Amniotic stem cell (primary cell): ENCODE data around the gene STAB1.

Source experiments
- DNase-seq: peaks from one replicate; lab custom pipeline; 2025; lab: John Stamatoyannopoulos, UW

Gene STAB1

GRCh38 chr3:52494886-52495495 lies at the start of gene STAB1:
TSS of gene STAB1 (plus strand) at chr3:52495338. CDS start at chr3:52495414, 76 bp downstream.
- DNase-seq: no peak

- DNase-seq: no peak
Observed at GRCh38 chr3:52446042-52446441, 49.1 kb upstream of the STAB1 start.

- DNase-seq: no peak
Observed at GRCh38 chr3:52446631-52447511, 48.3 kb upstream of the STAB1 start.

- no peak for DNase-seq
Observed at GRCh38 chr3:52447512-52448355, 47.4 kb upstream of the STAB1 start.

GRCh38 chr3:52450489-52451236 lies 44.5 kb upstream of the STAB1 start:
- no peak for DNase-seq

- DNase-seq: no peak
Observed at GRCh38 chr3:52451237-52452083, 43.7 kb upstream of the STAB1 start.

- no peak for DNase-seq
Observed at GRCh38 chr3:52452126-52452525, 43.0 kb upstream of the STAB1 start.

GRCh38 chr3:52452570-52453221 lies 42.4 kb upstream of the STAB1 start:
- no peak for DNase-seq

GRCh38 chr3:52453496-52454249 lies 41.5 kb upstream of the STAB1 start, which contains the start of gene TNNC1:
TSS of gene TNNC1 (minus strand) at chr3:52454041. CDS start at chr3:52454015, 26 bp downstream.
- DNase-seq: no peak

GRCh38 chr3:52454250-52454937 lies 40.7 kb upstream of the STAB1 start:
- no peak for DNase-seq

GRCh38 chr3:52454938-52455282 lies 40.2 kb upstream of the STAB1 start:
- no peak for DNase-seq

- peak; percentile 63 for DNase-seq
Observed at GRCh38 chr3:52455283-52456168, 39.6 kb upstream of the STAB1 start, which contains the start of gene NISCH. TSS of gene NISCH (plus strand) at chr3:52455604. CDS start at chr3:52455642, 38 bp downstream.

- DNase-seq: no peak
Observed at GRCh38 chr3:52456169-52456799, 38.9 kb upstream of the STAB1 start.

- no peak for DNase-seq
Observed at GRCh38 chr3:52456800-52457183, 38.3 kb upstream of the STAB1 start.

- no peak for DNase-seq
Observed at GRCh38 chr3:52458031-52458760, 36.9 kb upstream of the STAB1 start.

GRCh38 chr3:52458770-52459545 lies 36.2 kb upstream of the STAB1 start:
- no peak for DNase-seq
